ENCODE data around the gene RBM5. TPM values are rescaled to one million over a fixed set of nuclear protein-coding genes. Genes with fewer than 3 reads are reported as not detected.

The RBM5 gene
- total and polyA plus RNA-seq, 2 donors (not counting 1 experiment from before 2014, with no cell fraction given) = 405 to 464 TPM

GRCh38 chr3:50095352-50095998, 6.8 kb downstream of the RBM5 start:
- H3K4me2 ChIP-seq (replicated peaks; ENCODE audit: low read depth, low read length, poor library complexity, severe bottlenecking) = no peak overlapping the region
- no peak overlapping the region for H3K27ac ChIP-seq (ENCODE audit: low read length in 2 of 2)
- 97% methylated on average over 5 of the region's 5 CpGs for WGBS (ENCODE audit: insufficient coverage)
- ChIA-PET CTCF (interaction anchor here (0.6 to 1.6 kb wide), 3 partner anchors 17 to 130 kb away, joined by 3 to 8 read pairs (median 4); no protein-coding TSS in a partner anchor), POLR2A (interaction anchor here (0.6 kb wide), 1 partner anchor 73 kb away, joined by 4 read pairs; no protein-coding TSS in a partner anchor)
- Mint-ChIP-seq H3K4me1 (peaks cover 17% of the 10 kb centered on the region), H3K27ac (no peak overlapping the region), H3K4me3 (no peak overlapping the region), H3K27me3 (no peaks in the 10 kb centered on the region), H3K9me3 (ENCODE audit: insufficient read depth) (no peaks in the 10 kb centered on the region)
- ATAC-seq (ENCODE audit: low read depth) (no peak), DNase-seq (no peak)
- TF ChIP-seq EZH2 (IDR thresholded peaks at IDR 0.05; ENCODE audit: borderline replicate concordance, insufficient read depth, low read depth, low read length, poor library complexity, severe bottlenecking) (no peak), CTCF (IDR thresholded peaks at IDR 0.05) (no peak)
- no peak overlapping the region for H3K4me3 ChIP-seq (ENCODE audit: control extremely low read depth in 1 of 5, extremely low read depth in 1 of 5, insufficient read depth in 1 of 5, low read depth in 2 of 5, low read length in 4 of 5)
- H3K9me3 ChIP-seq (ENCODE audit: control extremely low read depth in 1 of 3, control insufficient read depth in 2 of 3, insufficient read depth in 1 of 3, low read length in 2 of 3) = no peaks in the 10 kb centered on the region
- peaks cover 64% of the 10 kb centered on the region for H3K79me2 ChIP-seq (ENCODE audit: control insufficient read depth, insufficient read depth, low read length)
- peaks cover 36 to 97% of the 10 kb centered on the region in 2 experiments for H3K36me3 ChIP-seq (replicated peaks in 1 of 2; ENCODE audit: control extremely low read depth in 1 of 2, control insufficient read depth in 1 of 2, extremely low read depth in 1 of 2, insufficient read depth in 2 of 2, low read length in 1 of 2)
- intact Hi-C loops (cut with micrococcal nuclease) = no loop called here
- H3K9ac ChIP-seq (ENCODE audit: low read length) = no peak overlapping the region
- H3K27me3 ChIP-seq (replicated peaks in 1 of 4; ENCODE audit: control extremely low read depth in 1 of 4, control insufficient read depth in 3 of 4, insufficient read depth in 4 of 4, low read length in 3 of 4) = no peaks in the 10 kb centered on the region
- peaks cover 82% of the 10 kb centered on the region for H4K20me1 ChIP-seq (ENCODE audit: control insufficient read depth, insufficient read depth, low read length, poor library complexity, severe bottlenecking)
- no peak overlapping the region for H2AFZ ChIP-seq (ENCODE audit: insufficient read depth, low read depth, low read length, poor library complexity, severe bottlenecking)
- peaks cover 9 to 10% of the 10 kb centered on the region in 2 donors for H3K4me1 ChIP-seq (ENCODE audit: control insufficient read depth in 2 of 2, insufficient read depth in 2 of 2, low read length in 2 of 2)

GRCh38 chr3:50100386-50100785, 11.7 kb downstream of the RBM5 start:
- H3K27me3 Mint-ChIP-seq = no peaks in the 10 kb centered on the region
- H3K4me3 Mint-ChIP-seq = no peak overlapping the region
- H3K79me2 ChIP-seq (ENCODE audit: control insufficient read depth, insufficient read depth, low read length) = peaks cover 23% of the 10 kb centered on the region
- no peak overlapping the region for H3K27ac Mint-ChIP-seq
- intact Hi-C loops (cut with micrococcal nuclease) = no loop called here
- CTCF ChIA-PET = interaction anchor here (1.2 kb wide), 1 partner anchor 20 kb away, joined by 5 read pairs; no protein-coding TSS in a partner anchor
- H3K27me3 ChIP-seq (replicated peaks in 1 of 4; ENCODE audit: control extremely low read depth in 1 of 4, control insufficient read depth in 3 of 4, insufficient read depth in 4 of 4, low read length in 3 of 4) = no peaks in the 10 kb centered on the region
- H3K36me3 ChIP-seq (replicated peaks in 1 of 2; ENCODE audit: control extremely low read depth in 1 of 2, control insufficient read depth in 1 of 2, extremely low read depth in 1 of 2, insufficient read depth in 2 of 2, low read length in 1 of 2) = peaks cover 37 to 97% of the 10 kb centered on the region in 2 experiments
- TF ChIP-seq EZH2 (IDR thresholded peaks at IDR 0.05; ENCODE audit: borderline replicate concordance, insufficient read depth, low read depth, low read length, poor library complexity, severe bottlenecking) (no peak), CTCF (IDR thresholded peaks at IDR 0.05) (no peak)
- H3K4me3 ChIP-seq (ENCODE audit: control extremely low read depth in 1 of 5, extremely low read depth in 1 of 5, insufficient read depth in 1 of 5, low read depth in 2 of 5, low read length in 4 of 5) = no peak overlapping the region
- peaks cover 64% of the 10 kb centered on the region for H4K20me1 ChIP-seq (ENCODE audit: control insufficient read depth, insufficient read depth, low read length, poor library complexity, severe bottlenecking)
- DNase-seq (no peak), ATAC-seq (ENCODE audit: low read depth) (no peak)
- H3K9ac ChIP-seq (ENCODE audit: low read length) = no peak overlapping the region
- WGBS (ENCODE audit: insufficient coverage) = no CpG with 5 or more reads among the region's 5 CpGs
- peaks cover 2% of the 10 kb centered on the region for H3K4me1 Mint-ChIP-seq
- POLR2A ChIA-PET = no interaction called here
- no peak overlapping the region for H3K4me2 ChIP-seq (replicated peaks; ENCODE audit: low read depth, low read length, poor library complexity, severe bottlenecking)
- H3K9me3 Mint-ChIP-seq (ENCODE audit: insufficient read depth) = no peaks in the 10 kb centered on the region
- H2AFZ ChIP-seq (ENCODE audit: insufficient read depth, low read depth, low read length, poor library complexity, severe bottlenecking) = no peak overlapping the region
- H3K4me1 ChIP-seq (ENCODE audit: control insufficient read depth in 2 of 2, insufficient read depth in 2 of 2, low read length in 2 of 2) = no peaks in the 10 kb centered on the region
- no peak overlapping the region for H3K27ac ChIP-seq (ENCODE audit: low read length in 2 of 2)
- H3K9me3 ChIP-seq (ENCODE audit: control extremely low read depth in 1 of 3, control insufficient read depth in 2 of 3, insufficient read depth in 1 of 3, low read length in 2 of 3) = no peaks in the 10 kb centered on the region

Measured in B cell (primary cell).